Measurements from ENCODE around the gene STK11.

STK11 gene

GRCh38 chr19:1263188-1263587, 57.6 kb downstream of the STK11 start:
- no peak overlapping the region for H3K4me3 ChIP-seq (replicated peaks; ENCODE audit: insufficient read depth, low read length)
- no peak overlapping the region for H3K27ac ChIP-seq (replicated peaks)
- H3K27me3 ChIP-seq (ENCODE audit: insufficient read depth, poor library complexity, severe bottlenecking): no peaks in the 10 kb centered on the region
- TF ChIP-seq SPI1 (IDR thresholded peaks at IDR 0.05; ENCODE audit: borderline replicate concordance, low read depth) (no peak), GABPA (IDR thresholded peaks at IDR 0.05; ENCODE audit: low read depth) (no peak), POLR2AphosphoS5 (IDR thresholded peaks at IDR 0.05; ENCODE audit: low read depth) (no peak), REST (IDR thresholded peaks at IDR 0.05; ENCODE audit: insufficient replicate concordance, low read depth) (no peak), CTCF (IDR thresholded peaks at IDR 0.05; ENCODE audit: insufficient read depth, low read length) (no peak)
- DNase-seq (ENCODE audit: low read depth in 1 of 2, low spot score in 1 of 2): no peak

- no peak overlapping the region for H3K4me3 ChIP-seq (replicated peaks; ENCODE audit: insufficient read depth, low read length)
- no peak for DNase-seq (ENCODE audit: low read depth in 1 of 2, low spot score in 1 of 2)
- no peak overlapping the region for H3K27ac ChIP-seq (replicated peaks)
- H3K27me3 ChIP-seq (ENCODE audit: insufficient read depth, poor library complexity, severe bottlenecking): no peaks in the 10 kb centered on the region
- TF ChIP-seq CTCF (IDR thresholded peaks at IDR 0.05; ENCODE audit: insufficient read depth, low read length) (no peak), REST (IDR thresholded peaks at IDR 0.05; ENCODE audit: insufficient replicate concordance, low read depth) (no peak), GABPA (IDR thresholded peaks at IDR 0.05; ENCODE audit: low read depth) (no peak), SPI1 (IDR thresholded peaks at IDR 0.05; ENCODE audit: borderline replicate concordance, low read depth) (no peak), POLR2AphosphoS5 (IDR thresholded peaks at IDR 0.05; ENCODE audit: low read depth) (no peak)
Measured at GRCh38 chr19:1264801-1265614, 59.4 kb downstream of the STK11 start.

- TF ChIP-seq SPI1 (IDR thresholded peaks at IDR 0.05; ENCODE audit: borderline replicate concordance, low read depth) (no peak), POLR2AphosphoS5 (IDR thresholded peaks at IDR 0.05; ENCODE audit: low read depth) (no peak), REST (IDR thresholded peaks at IDR 0.05; ENCODE audit: insufficient replicate concordance, low read depth) (no peak), CTCF (IDR thresholded peaks at IDR 0.05; ENCODE audit: insufficient read depth, low read length) (no peak), GABPA (IDR thresholded peaks at IDR 0.05; ENCODE audit: low read depth) (no peak)
- Histone ChIP-seq H3K4me3 (replicated peaks; ENCODE audit: insufficient read depth, low read length) (peak overlapping the region; percentile 48), H3K27ac (replicated peaks) (no peak overlapping the region), H3K27me3 (ENCODE audit: insufficient read depth, poor library complexity, severe bottlenecking) (no peaks in the 10 kb centered on the region)
- peak in 1 of 2 experiments; percentile 85 for DNase-seq (ENCODE audit: low read depth in 1 of 2, low spot score in 1 of 2)
Measured at GRCh38 chr19:1265615-1266128, 60.1 kb downstream of the STK11 start.

All from HL-60 (cell line).